A549 treated with CpdA at 1 μM for 4 hours (cell line): ENCODE measurements around the gene SYT5. TPM values are rescaled to one million over a fixed set of nuclear protein-coding genes. Genes with fewer than 3 reads are reported as not detected.

Experiments used
- total RNA-seq: library from RNA; stranded (reverse); fragments of 200-300 nt; extraction: Qiagen RNA extraction; gene quantifications from 5 replicates; pipeline ENCODE4 v1.2.3, GENCODE V29; 2022; ENCODE audit warnings: low read depth

Gene SYT5
- 3.0 to 4.6 TPM (median 3.5 TPM) in 5 replicates for total RNA-seq

DNA sequence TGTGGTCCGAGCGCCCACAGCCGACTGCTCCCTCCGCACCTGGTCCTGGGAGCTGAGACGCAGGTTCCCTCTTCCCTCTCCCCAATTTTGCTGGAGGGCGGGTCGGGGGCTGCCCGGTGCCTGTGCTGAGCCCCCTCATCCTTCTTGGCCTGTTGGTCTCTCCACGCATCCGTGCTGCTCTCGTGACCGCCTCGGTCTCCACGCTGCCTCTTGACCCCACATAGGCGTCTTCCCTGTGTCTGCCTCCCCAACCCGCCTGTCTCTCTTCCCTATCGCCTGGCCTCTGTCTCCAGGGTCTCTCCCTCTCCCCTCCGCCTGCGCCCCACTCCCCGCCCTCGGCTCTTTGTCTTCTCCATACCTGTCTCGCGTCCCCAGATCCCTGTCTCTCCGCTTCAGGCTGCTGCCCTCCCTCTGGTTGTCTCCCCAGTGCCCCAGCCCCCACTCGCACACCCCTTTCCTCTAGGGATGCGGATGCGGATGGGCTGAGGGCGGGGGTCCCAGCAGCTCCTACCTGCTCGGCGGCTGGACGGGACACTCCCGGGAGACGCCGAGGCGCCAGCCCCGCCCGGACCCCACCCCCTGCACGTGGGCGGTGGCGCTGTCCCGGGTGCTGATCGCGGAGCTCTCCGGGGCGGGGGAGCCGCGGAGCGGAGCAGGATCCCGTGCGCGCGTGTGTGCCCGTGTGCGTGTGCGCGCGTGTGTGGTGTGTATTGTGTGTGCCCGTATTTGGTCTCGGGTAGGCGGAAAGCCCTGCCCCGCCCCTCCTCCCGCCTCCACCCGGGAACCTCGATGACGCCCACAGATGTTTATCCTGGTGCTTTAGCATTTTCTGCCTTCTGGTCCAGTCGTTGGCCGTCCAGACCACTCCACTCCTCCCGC lies at the start of gene SYT5:
TSS of gene SYT5 (minus strand) at position 684 of the 879 bp plus-strand sequence. CDS start 1,248 bp downstream, outside the sequence.

DNA sequence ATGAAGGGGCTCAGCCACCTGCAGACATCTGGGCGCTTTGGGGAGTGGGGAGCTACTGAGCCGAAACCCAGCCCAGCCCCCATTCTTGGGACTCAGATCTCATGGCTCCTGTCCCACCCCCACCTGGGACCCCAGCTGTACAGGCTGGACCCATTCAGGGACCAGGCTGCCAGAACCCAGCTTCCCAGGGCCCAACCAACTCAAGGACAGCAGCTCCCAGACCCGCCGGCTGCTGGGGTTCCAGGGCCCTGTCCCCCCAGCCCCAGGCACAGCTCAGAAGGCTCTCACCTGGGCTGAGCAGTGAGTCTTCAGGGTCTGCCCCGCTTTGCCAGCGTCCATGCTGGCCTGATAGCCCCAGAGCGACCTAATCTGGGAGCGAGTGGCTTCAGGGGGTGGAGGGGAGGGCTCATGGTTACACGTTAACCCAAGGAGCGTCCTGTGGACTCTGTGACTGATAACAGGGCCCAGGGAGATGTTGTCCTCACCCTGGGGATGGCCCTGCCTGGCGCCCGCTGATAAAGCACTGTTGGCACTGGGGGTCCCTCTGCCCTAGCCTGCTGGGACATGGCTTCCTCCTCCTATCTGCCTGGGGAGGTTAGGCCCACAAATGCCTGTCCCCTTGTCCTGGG lies 48.4 kb upstream of the SYT5 start, which contains the start of gene TMEM86B:
TSS of gene TMEM86B (minus strand) at position 361 of the 629 bp plus-strand sequence. CDS start at position 339, 22 bp downstream.

DNA sequence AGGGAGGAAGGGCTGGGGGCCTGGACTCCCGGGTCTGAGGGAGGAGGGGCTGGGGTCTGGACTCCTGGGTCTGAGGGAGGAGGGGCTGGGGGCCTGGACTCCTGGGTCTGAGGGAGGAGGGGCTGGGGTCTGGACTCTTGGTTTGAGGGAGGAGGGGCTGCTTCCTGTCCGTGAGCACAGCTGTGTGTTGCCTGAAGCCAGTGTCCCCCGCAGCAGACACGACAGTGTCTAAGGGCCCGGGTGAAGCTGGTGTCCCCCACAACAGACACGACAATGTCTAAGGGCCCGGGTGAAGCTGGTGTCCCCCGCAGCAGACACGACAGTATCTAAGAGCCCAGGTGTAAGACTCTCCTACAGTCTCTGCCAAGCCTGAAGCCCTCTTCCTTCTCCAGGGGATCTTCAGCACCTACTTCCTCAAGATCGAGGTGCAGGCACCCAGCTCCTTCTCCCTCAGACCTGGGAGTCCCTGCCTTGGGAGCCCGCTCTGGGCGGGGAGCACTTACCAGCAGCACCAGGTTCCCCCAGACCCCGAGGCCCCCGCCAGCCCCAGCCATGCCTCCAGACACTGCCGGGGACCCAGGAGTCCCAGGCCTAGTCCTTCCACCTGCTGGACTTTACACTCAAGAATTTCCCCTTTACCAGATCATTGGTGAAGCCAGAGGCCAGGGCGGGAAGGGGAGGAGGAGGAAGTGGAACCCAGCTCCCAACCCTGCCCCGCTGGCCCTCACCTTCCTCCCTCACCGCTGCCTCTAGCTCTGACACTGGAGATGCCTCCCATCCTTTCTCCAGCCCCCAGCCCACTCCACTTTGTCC lies 29.0 kb upstream of the SYT5 start, which contains the start of gene PTPRH:
TSS of gene PTPRH (minus strand) at position 622 of the 813 bp plus-strand sequence. CDS start at position 554, 68 bp downstream.

DNA sequence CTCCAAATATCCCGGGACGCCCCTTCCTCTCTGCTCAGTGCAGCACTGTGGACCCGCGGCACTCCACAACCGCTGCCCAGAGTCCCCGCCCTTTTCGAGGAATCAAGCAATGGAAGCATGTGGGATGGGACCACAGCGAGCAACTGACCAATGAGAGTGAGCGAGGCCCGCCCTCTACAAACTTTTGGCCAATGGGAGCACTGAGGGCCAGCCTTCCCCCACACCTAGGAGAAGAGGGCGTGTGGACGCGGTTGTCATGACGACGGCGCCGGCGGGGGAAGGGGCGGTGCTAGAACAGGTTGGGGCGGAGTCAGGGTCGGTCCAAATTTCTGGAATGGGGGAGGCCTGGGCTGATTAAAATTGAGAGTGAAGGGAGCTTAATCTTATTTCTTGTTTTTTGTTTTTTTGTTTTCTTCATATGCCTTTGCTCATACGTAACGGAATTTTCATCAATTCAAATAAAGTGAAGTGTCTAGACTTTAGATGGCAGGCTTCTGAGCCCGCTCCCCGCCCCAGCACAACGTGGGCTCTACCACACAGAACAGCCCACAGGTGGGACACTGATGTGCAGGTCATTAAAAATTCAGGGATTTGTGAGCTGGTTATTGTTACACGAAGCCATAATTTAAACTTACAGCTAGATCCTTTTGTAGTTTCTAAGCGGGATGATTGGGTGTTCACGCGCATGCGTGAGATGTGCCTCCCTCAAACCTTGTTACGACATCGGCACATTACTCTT lies 13.4 kb downstream of the SYT5 start, which contains the start of gene DNAAF3:
TSS of gene DNAAF3 (minus strand) at position 84 of the 739 bp plus-strand sequence. CDS start 200 bp downstream, outside the sequence.

DNA sequence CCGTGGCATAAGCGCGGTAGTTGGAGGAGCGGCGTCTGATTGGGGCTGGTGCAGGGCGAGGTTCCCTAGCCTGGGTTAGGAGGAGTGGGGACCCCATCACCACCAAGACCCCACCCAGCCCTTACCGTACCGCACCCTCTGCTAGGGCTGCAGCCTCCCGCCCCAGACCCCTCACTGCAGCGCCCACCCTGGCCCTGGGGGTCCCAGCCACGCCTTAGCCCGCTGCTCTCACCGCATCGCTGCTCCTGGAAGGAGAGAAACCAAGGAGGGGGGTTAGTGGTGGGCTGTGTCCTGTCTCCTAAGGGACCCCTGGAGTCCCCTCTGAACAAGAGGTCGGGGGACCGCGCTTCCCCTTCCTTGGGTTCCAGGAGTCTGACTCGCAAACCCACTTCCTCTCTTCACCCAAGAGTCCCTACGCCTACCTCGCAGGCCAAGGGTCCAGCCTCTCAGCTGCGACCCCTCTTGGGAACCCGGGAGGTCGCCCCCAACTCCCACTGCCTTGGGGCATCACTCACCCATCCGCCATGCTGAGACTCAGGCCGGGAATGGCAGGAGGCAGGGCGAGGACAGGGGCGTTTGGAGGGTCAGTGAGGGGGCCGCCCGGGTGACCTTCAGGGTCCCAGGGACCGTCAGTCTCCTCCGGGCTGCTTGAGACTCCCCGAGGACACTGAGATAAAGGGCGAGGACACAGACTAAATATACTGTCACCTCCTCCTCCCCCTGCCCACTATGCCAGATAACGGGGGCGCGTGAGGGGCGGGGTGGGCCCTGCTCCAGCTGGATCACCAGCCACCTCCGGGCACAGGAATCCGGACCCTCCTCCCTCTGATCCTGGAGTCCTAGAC lies 22.8 kb downstream of the SYT5 start, which contains the start of gene TNNI3:
TSS of gene TNNI3 (minus strand) at position 669 of the 845 bp plus-strand sequence. CDS start at position 526, 143 bp downstream.

GRCh38 chr19:55149078-55150003 lies 30.7 kb downstream of the SYT5 start, which contains the start of gene TNNT1:
Gene TNNT1, minus strand, starts transcription at chr19:55149206. Its CDS starts 2,049 bp downstream, at chr19:55147157.

Other genes with a start within 250 kb of the SYT5 start
- not detected in 5 replicates for gene NLRP7, start 232.8 kb downstream of the SYT5 start, total RNA-seq
- gene NLRP2, start 213.9 kb downstream of the SYT5 start, total RNA-seq, result 25.2 to 28.8 TPM (median 27.0 TPM) in 5 replicates
- 0.13 to 0.45 TPM (median 0.27 TPM) in 4 of 5 replicates, not detected in the other for gene GP6, start 142.0 kb downstream of the SYT5 start, total RNA-seq
- 16.4 to 22.6 TPM (median 18.4 TPM) in 5 replicates for gene RDH13, start 117.1 kb downstream of the SYT5 start, total RNA-seq
- gene EPS8L1, start 104.4 kb downstream of the SYT5 start, total RNA-seq, result 5.0 to 7.1 TPM (median 5.3 TPM) in 5 replicates
- 59.8 to 96.4 TPM (median 87.1 TPM) in 5 replicates for gene PPP1R12C, start 62.7 kb downstream of the SYT5 start, total RNA-seq
- gene TNNT1, start 31.1 kb downstream of the SYT5 start, total RNA-seq, result 115 to 148 TPM (median 126 TPM) in 5 replicates
- 6.7 to 8.9 TPM (median 7.7 TPM) in 5 replicates for gene TNNI3, start 22.6 kb downstream of the SYT5 start, total RNA-seq
- 5.2 to 7.2 TPM (median 6.9 TPM) in 5 replicates for gene DNAAF3, start 13.7 kb downstream of the SYT5 start, total RNA-seq
- gene PTPRH, start 29.2 kb upstream of the SYT5 start, total RNA-seq, result 2.9 to 6.6 TPM (median 5.6 TPM) in 5 replicates
- gene TMEM86B, start 48.5 kb upstream of the SYT5 start, total RNA-seq, result 2.7 to 6.3 TPM (median 5.5 TPM) in 5 replicates
- gene PPP6R1, start 78.7 kb upstream of the SYT5 start, total RNA-seq, result 98.6 to 127 TPM (median 124 TPM) in 5 replicates
- gene HSPBP1, start 99.8 kb upstream of the SYT5 start, total RNA-seq, result 118 to 146 TPM (median 136 TPM) in 5 replicates
- 4.3 to 6.1 TPM (median 5.0 TPM) in 5 replicates for gene BRSK1, start 103.7 kb upstream of the SYT5 start, total RNA-seq
- 0.06 to 0.27 TPM (median 0.19 TPM) in 3 of 5 replicates, not detected in the others for gene TMEM150B, start 145.1 kb upstream of the SYT5 start, total RNA-seq
- gene KMT5C, start 159.6 kb upstream of the SYT5 start, total RNA-seq, result 8.1 to 12.2 TPM (median 10.3 TPM) in 5 replicates
- 0.83 to 1.5 TPM (median 1.1 TPM) in 5 replicates for gene COX6B2, start 174.4 kb upstream of the SYT5 start, total RNA-seq
- 0.10 to 0.25 TPM (median 0.17 TPM) in 4 of 5 replicates, not detected in the other for gene GARIN5B, start 183.0 kb upstream of the SYT5 start, total RNA-seq
- gene IL11, start 190.2 kb upstream of the SYT5 start, total RNA-seq, result 79.7 to 115 TPM (median 99.1 TPM) in 5 replicates
- 1.6 to 2.7 TPM (median 1.8 TPM) in 5 replicates for gene TMEM190, start 196.5 kb upstream of the SYT5 start, total RNA-seq
- 1.9 to 9.5 TPM (median 8.1 TPM) in 5 replicates for gene TMEM238, start 204.0 kb upstream of the SYT5 start, total RNA-seq
- 2,575 to 3,038 TPM (median 2,861 TPM) in 5 replicates for gene RPL28, start 205.6 kb upstream of the SYT5 start, total RNA-seq
- gene UBE2S, start 227.5 kb upstream of the SYT5 start, total RNA-seq, result 280 to 580 TPM (median 470 TPM) in 5 replicates